ENCODE data around the gene MAPK8.
"Not testable (repeated sequence)": the region's sequence is repeated elsewhere in the genome, so short reads cannot be mapped to it uniquely, and the experiment has no call there.

MAPK8 gene

GRCh38 chr10:48306265-48306869, at the start of gene MAPK8:
TSS of gene MAPK8 (plus strand) at chr10:48306677. CDS start at chr10:48401661, 94,984 bp downstream.
- peak; percentile 44 to 75 for DNase-seq

DNA sequence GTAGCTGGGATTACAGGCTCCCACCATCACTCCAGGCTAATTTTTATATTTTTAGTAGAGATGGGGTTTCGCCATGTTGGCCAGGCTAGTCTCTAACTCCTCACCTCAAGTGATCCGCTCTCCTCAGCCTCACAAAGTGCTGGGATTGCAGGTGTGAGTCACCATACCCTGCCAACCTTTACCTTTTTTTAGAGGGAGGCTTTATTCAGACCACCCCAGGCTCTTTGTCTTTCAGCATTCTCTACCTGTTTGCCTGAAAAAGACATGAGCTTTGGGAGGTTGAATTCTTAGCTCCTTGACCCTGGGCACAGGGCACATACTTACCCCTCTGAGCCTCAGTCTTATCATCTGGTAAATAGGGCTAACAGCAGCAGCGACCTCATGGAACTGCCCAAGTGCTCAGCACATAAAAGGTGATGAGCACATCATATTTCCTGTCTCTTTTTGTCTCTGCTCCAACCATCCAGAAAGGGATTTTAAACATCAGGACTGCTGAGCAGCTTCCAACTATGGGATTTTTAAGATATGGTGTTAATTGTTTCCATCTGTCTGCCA, 49.0 kb upstream of the MAPK8 start:
- no peak for DNase-seq

- DNase-seq = no peak
Observed at GRCh38 chr10:48258105-48258504, 48.4 kb upstream of the MAPK8 start.

- DNase-seq = no peak
Observed at GRCh38 chr10:48266528-48266927, 39.9 kb upstream of the MAPK8 start.

DNA sequence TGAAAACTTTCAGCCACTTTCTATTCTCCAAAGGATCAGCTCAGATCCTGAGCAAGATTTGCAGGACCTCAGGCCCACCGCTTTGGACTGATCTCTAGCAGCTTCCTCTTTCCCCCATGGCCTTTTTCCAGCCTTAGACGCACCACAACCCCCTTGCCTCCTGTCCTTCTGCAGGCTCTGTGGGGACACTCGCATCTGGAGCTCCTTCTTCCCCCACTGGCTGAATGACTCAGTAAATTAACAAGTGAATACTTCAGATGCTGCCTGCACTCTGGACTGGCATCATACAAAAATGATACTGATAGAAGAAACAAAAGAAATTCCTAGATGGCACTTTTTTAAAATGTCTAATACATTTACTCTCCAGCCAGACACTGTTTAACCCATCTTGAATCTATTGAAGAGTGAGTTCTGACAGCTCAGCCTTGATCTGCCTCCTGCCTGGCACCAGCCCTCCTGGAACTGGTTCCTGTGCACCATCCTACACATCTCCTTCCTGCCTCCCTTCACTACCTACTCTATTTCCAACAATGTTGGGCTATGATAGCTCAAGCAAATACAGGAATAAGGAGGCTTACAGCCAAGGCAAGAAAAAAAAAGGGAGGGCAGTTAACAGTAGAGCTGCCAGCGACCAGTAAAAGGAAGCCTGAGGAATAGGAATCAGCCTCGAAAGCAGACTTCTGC, 35.3 kb upstream of the MAPK8 start:
- DNase-seq = no peak

GRCh38 chr10:48272682-48273081, 33.8 kb upstream of the MAPK8 start:
- DNase-seq = no peak

- no peak for DNase-seq
Observed at GRCh38 chr10:48273741-48274140, 32.7 kb upstream of the MAPK8 start.

GRCh38 chr10:48274636-48275035, 31.8 kb upstream of the MAPK8 start, which contains the start of gene FRMPD2:
TSS of gene FRMPD2 (minus strand) at chr10:48274696. CDS start at chr10:48274567, 129 bp downstream.
- DNase-seq = no peak

- DNase-seq = no peak
Observed at GRCh38 chr10:48277093-48277492, 29.4 kb upstream of the MAPK8 start.

GRCh38 chr10:48279081-48279751, 27.3 kb upstream of the MAPK8 start:
- DNase-seq = no peak

DNA sequence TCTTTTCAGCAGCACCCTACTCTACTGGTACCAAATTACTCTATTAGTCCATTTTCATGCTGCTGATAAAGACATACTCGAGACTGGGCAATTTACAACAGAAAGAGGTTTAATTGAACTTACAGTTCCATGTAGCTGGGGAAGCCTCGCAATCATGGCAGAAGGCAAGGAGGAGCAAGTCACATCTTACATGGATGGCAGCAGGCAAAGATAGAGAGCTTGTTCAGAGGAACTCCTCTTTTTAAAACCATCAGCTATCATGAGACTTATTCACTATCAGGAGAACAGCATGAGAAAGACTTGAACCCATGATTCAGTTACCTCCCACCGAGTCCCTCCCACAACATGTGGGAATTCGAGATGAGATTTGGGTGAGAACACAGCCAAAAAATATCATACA, 24.8 kb upstream of the MAPK8 start:
- DNase-seq = not testable (repeated sequence)

DNA sequence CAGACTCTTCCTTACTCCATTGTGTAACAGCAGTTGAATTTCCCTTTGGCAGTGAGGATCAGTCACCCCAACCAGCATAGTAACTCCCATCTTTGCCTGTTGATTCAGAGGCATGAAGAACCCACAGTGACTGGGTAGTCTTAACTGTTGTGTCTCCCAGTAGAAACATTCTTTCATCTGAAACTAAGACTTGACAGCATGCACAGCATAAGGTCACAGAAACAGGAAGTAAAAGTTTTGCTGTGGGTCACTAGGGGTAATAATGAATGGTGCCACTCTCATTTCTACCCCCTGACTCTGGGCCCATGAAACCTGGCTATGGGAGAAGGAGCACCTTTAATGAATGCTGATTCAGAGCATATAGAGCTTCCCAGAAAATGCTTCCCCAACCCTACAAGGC, 23.6 kb upstream of the MAPK8 start:
- no peak for DNase-seq

DNA sequence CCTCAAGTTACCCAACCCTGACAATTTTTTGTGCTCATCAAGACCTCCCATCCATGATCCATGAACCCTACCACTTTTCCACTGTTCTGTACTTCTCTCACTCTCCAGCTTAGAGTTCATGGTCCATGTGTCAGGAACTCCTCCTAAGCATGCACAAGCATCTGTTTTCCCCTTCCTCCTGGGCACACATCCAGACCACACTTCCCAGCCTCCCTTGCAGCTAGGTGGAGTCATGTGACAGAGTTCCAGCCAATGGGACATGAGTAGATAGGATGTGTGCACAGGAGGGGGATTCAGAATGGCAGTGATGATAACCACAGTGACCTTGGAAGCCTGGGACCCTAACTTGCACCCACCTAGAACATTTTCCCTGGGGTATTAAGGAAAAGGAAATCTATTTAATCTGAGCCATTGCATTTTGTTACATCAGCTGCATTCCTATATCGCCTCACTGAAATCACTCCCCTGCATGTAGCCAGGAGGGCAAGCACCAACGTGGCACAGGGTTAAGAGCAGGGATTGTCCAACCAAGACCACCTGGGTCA, 22.4 kb upstream of the MAPK8 start:
- no peak for DNase-seq

- no peak for DNase-seq
Observed at GRCh38 chr10:48284811-48285210, 21.7 kb upstream of the MAPK8 start.

GRCh38 chr10:48285710-48286109, 20.8 kb upstream of the MAPK8 start:
- no peak for DNase-seq

GRCh38 chr10:48286356-48286755, 20.1 kb upstream of the MAPK8 start:
- DNase-seq = no peak

GRCh38 chr10:48287417-48288391, 18.8 kb upstream of the MAPK8 start:
- no peak for DNase-seq

GRCh38 chr10:48288661-48289060, 17.8 kb upstream of the MAPK8 start:
- no peak for DNase-seq

DNA sequence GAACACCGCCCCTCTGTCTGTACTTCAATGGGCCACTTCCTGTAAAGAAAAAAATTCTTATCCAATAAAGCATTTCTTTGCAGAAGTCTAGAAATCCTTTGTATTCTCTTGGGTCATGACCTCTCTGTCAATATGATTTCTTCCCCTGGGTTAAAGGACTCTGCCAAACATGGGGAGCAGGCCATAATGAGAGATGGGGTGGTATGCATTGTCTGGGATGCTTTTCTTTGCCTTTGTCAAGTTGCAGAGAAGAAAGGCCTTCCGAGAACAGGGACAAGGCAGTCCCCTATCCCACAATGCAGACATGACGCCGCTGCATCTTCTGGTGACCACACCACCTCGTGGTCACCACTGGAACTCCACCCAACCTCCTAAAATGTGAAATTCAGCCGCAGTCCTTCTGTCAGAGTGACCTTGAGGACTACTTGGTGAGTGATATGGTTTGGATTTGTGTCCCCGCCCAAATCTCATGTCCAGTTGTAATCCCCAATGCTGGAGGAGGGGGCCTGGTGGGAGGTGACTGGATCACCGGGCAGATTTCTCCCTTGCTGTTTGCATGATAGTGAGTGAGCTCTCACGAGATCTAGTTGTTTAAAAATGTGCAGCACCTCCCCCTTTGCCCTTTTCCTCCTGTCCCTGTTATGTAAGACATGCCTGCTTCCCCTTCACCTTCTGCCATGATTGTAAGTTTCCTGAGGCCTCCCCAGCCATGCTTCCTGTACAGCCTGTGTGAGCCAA, 16.8 kb upstream of the MAPK8 start:
- DNase-seq = peak; percentile 10

DNA sequence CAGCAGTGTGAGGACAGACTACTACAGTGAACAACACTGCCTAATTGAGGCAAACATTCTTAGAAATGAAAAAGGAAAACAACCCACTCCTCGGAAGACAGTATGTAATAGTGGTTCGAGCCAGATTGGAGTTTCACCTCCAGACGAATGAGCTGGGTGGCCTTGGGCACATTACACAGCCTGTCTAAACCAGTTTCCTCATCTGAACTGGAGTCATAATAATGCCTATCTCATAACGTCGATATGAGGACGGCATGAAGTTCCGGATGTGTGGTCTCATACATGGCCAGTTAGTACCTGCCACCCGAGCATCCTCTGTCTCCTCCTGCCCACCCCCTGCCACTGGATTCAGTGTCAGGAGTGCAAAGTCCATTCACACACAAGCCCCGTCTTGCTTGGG, 16.2 kb upstream of the MAPK8 start:
- no peak for DNase-seq

- no peak for DNase-seq
Observed at GRCh38 chr10:48291190-48291589, 15.3 kb upstream of the MAPK8 start.

- DNase-seq = no peak
Observed at GRCh38 chr10:48292616-48293015, 13.9 kb upstream of the MAPK8 start.

All from NCI-H187 (cell line).